WTC11 (cell line): ENCODE measurements around the gene HSPG2.

ENCODE experiments used
- CREB1 ChIP-seq: sonication (generic); formaldehyde crosslinking; IDR thresholded peaks from 2 replicates; pipeline ENCODE4 v1.8.0; 2023; ENCODE audit warnings: mild to moderate bottlenecking, missing genetic modification reagents
- CREM ChIP-seq: sonication (generic); formaldehyde crosslinking; IDR thresholded peaks from 2 replicates; pipeline ENCODE4 v1.8.1; 2022; ENCODE audit warnings: mild to moderate bottlenecking, missing genetic modification reagents, moderate library complexity
- CTCF ChIP-seq: fragments of 200-600 bp; IDR thresholded peaks from 2 replicates; pipeline ENCODE4 v1.8.0; 2022; ENCODE audit warnings: antibody characterized with exemption
- ESRRA ChIP-seq: sonication (generic); formaldehyde crosslinking; IDR thresholded peaks from 2 replicates; pipeline ENCODE4 v1.8.1; 2022; ENCODE audit warnings: mild to moderate bottlenecking, missing genetic modification reagents, borderline replicate concordance
- FOXK1 ChIP-seq: sonication (generic); formaldehyde crosslinking; IDR thresholded peaks from 2 replicates; pipeline ENCODE4 v1.8.0; 2022; ENCODE audit warnings: mild to moderate bottlenecking, moderate library complexity, missing genetic modification reagents
- HMGA2 ChIP-seq: fragments of 250-450 bp; sonication (Bioruptor Pico); IDR thresholded peaks from 2 replicates; pipeline ENCODE4 v1.4.0; 2021; ENCODE audit warnings: mild to moderate bottlenecking, moderate library complexity
- TCF7 ChIP-seq: sonication (generic); formaldehyde crosslinking; IDR thresholded peaks from 2 replicates; pipeline ENCODE4 v1.8.0; 2022; ENCODE audit warnings: mild to moderate bottlenecking, low read depth, missing genetic modification reagents, moderate library complexity
- USF1 ChIP-seq: sonication (generic); formaldehyde crosslinking; IDR thresholded peaks from 2 replicates; pipeline ENCODE4 v1.8.0; 2022; ENCODE audit warnings: mild to moderate bottlenecking, missing genetic modification reagents
- ZNF219 ChIP-seq: sonication (generic); formaldehyde crosslinking; IDR thresholded peaks from 2 replicates; pipeline ENCODE4 v1.8.0; 2023; ENCODE audit warnings: missing genetic modification reagents, mild to moderate bottlenecking, borderline replicate concordance
- ZNF232 ChIP-seq: sonication (generic); formaldehyde crosslinking; IDR thresholded peaks from 2 replicates; pipeline ENCODE4 v1.8.0; 2022; ENCODE audit warnings: mild to moderate bottlenecking, missing genetic modification reagents
- TF ChIP-seq, protein P1 (sequence below): sonication (generic); formaldehyde crosslinking; IDR thresholded peaks from 2 replicates; pipeline ENCODE4 v1.8.1; 2023; ENCODE audit warnings: mild to moderate bottlenecking, moderate library complexity, missing genetic modification reagents
- TF ChIP-seq, protein P2 (sequence below): sonication (generic); formaldehyde crosslinking; IDR thresholded peaks from 2 replicates; pipeline ENCODE4 v1.8.1; 2023; ENCODE audit warnings: mild to moderate bottlenecking, missing genetic modification reagents

GRCh38 chr1:21773585-21773984 is 163.5 kb downstream of the HSPG2 start:
- no peak for TF ChIP-seq USF1 (CRISPR knock-in tag)
- TF ChIP-seq CREB1 (CRISPR knock-in tag): no peak
- no peak for TF ChIP-seq CTCF
- no peak for TF ChIP-seq ZNF232 (CRISPR knock-in tag)
- TF ChIP-seq ZNF219 (CRISPR knock-in tag): no peak
- TF ChIP-seq, protein P1, sequence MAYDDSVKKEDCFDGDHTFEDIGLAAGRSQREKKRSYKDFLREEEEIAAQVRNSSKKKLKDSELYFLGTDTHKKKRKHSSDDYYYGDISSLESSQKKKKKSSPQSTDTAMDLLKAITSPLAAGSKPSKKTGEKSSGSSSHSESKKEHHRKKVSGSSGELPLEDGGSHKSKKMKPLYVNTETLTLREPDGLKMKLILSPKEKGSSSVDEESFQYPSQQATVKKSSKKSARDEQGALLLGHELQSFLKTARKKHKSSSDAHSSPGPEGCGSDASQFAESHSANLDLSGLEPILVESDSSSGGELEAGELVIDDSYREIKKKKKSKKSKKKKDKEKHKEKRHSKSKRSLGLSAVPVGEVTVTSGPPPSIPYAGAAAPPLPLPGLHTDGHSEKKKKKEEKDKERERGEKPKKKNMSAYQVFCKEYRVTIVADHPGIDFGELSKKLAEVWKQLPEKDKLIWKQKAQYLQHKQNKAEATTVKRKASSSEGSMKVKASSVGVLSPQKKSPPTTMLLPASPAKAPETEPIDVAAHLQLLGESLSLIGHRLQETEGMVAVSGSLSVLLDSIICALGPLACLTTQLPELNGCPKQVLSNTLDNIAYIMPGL (CRISPR knock-in tag): no peak
- TF ChIP-seq, protein P2, sequence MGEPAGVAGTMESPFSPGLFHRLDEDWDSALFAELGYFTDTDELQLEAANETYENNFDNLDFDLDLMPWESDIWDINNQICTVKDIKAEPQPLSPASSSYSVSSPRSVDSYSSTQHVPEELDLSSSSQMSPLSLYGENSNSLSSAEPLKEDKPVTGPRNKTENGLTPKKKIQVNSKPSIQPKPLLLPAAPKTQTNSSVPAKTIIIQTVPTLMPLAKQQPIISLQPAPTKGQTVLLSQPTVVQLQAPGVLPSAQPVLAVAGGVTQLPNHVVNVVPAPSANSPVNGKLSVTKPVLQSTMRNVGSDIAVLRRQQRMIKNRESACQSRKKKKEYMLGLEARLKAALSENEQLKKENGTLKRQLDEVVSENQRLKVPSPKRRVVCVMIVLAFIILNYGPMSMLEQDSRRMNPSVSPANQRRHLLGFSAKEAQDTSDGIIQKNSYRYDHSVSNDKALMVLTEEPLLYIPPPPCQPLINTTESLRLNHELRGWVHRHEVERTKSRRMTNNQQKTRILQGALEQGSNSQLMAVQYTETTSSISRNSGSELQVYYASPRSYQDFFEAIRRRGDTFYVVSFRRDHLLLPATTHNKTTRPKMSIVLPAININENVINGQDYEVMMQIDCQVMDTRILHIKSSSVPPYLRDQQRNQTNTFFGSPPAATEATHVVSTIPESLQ: no peak
- no peak for TF ChIP-seq TCF7 (CRISPR knock-in tag)
- no peak for TF ChIP-seq ESRRA (CRISPR knock-in tag)
- no peak for TF ChIP-seq CREM (CRISPR knock-in tag)
- no peak for TF ChIP-seq FOXK1
- TF ChIP-seq HMGA2 (CRISPR knock-in tag): no peak
